Measurements from ENCODE around the gene RELT. TPM values are rescaled to one million over a fixed set of nuclear protein-coding genes. Genes with fewer than 3 reads are reported as not detected.

The RELT gene
- total RNA-seq, 2 experiments from 2014 or later, result 26.6 to 29.6 TPM

DNA sequence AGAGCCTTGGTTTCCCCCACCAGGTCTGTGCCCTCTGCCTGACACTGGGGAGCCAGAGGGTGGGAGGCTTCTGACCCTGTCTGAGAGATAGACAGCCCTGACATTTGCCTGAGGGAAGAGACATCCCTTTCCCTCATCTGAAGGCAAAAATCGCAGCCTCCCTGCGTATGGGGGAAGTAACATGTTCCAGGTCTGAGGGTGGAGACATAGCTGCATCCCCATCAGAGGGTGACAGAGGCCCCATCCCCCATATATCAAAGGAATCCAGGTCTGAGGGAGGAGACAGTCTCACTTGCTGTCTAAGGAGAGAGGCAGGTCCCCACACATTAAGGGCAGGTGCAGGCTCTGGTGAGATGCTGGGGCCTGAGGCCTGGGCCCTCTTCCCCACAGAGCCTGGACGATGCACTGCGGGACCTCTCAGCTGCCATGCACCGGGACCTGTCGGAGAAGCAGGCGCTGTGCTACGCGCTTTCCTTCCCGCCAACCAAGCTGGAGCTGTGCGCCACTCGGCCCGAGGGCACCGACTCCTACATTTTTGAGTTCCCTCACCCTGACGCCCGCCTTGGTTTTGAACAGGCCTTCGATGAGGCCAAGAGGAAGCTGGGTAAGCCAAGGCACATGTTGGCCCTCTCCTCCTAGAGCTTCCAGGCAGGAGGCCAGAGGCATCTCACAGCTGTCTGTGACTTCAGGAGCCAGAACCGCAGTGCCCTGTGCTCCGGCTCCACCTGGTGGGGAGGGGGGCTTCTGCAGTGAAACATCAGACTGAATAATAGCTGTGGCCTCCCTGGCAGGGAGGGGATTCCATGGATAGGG, 16.1 kb upstream of the RELT start:
- no peaks in the 10 kb centered on the region for H3K36me3 Mint-ChIP-seq (ENCODE audit: low read depth)
- no peaks in the 10 kb centered on the region for H3K27me3 Mint-ChIP-seq
- POLR2A ChIA-PET, result interaction anchor here (0.8 kb wide), 1 partner anchor 22 kb away, joined by 3 read pairs; no protein-coding TSS in a partner anchor
- no peak overlapping the region for H3K27ac Mint-ChIP-seq
- no peak overlapping the region for H3K4me3 Mint-ChIP-seq
- ATAC-seq (peak; percentile 63), DNase-seq (peak; percentile 57)
- TF ChIP-seq, protein P1, sequence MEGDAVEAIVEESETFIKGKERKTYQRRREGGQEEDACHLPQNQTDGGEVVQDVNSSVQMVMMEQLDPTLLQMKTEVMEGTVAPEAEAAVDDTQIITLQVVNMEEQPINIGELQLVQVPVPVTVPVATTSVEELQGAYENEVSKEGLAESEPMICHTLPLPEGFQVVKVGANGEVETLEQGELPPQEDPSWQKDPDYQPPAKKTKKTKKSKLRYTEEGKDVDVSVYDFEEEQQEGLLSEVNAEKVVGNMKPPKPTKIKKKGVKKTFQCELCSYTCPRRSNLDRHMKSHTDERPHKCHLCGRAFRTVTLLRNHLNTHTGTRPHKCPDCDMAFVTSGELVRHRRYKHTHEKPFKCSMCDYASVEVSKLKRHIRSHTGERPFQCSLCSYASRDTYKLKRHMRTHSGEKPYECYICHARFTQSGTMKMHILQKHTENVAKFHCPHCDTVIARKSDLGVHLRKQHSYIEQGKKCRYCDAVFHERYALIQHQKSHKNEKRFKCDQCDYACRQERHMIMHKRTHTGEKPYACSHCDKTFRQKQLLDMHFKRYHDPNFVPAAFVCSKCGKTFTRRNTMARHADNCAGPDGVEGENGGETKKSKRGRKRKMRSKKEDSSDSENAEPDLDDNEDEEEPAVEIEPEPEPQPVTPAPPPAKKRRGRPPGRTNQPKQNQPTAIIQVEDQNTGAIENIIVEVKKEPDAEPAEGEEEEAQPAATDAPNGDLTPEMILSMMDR (IDR thresholded peaks at IDR 0.05), result peak; percentile 22
- CTCF ChIA-PET, result interaction anchor here (0.6 to 4.0 kb wide), 20 partner anchors 10 to 303 kb away, joined by 3 to 52 read pairs (median 5); partner anchors contain the start of gene ARHGEF17
- H3K9me3 Mint-ChIP-seq, result no peaks in the 10 kb centered on the region
- H3K4me1 Mint-ChIP-seq (ENCODE audit: low read depth), result peaks cover under 1% of the 10 kb centered on the region
- intact Hi-C loops (cut with micrococcal nuclease), result no loop called here

DNA sequence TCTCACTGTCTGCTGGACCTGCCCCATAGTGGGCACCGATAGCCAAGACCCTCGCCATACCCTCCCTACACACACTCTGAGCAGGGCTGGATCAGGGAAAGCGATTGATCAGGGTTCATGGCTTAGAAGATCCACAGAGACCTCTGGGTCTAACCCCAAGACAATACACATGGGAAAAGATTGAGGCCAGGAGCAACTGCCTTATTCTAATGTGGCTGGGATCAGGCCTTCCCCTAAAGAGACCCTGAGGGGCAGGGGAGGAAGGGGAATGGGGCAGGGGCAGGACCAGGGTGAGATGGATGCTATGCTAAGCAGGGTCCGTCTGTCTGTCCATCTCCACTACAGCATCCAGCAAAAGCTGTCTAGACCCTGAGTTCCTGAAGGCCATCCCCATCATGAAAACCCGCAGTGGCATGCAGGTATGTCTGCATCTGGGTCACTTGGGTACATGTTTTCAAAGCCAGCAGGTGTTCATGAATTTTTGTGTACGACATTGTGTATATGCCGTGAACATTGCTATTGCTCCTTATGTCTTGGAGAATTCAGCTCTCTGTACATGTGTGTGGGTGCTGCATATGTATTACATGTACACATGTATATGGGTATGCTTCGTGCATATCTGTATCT, 15.3 kb upstream of the RELT start:
- TF ChIP-seq, protein P1 (IDR thresholded peaks at IDR 0.05), result no peak
- Mint-ChIP-seq H3K36me3 (ENCODE audit: low read depth) (no peaks in the 10 kb centered on the region), H3K27ac (no peak overlapping the region), H3K4me1 (ENCODE audit: low read depth) (peaks cover 7% of the 10 kb centered on the region), H3K9me3 (no peaks in the 10 kb centered on the region), H3K27me3 (no peaks in the 10 kb centered on the region), H3K4me3 (no peak overlapping the region)
- ATAC-seq (no peak), DNase-seq (no peak)
- intact Hi-C loops (cut with micrococcal nuclease), result no loop called here
- ChIA-PET CTCF (interaction anchor here (0.8 to 4.0 kb wide), 17 partner anchors 11 to 302 kb away, joined by 3 to 52 read pairs (median 5); partner anchors contain the start of gene ARHGEF17), POLR2A (no interaction called here)

DNA sequence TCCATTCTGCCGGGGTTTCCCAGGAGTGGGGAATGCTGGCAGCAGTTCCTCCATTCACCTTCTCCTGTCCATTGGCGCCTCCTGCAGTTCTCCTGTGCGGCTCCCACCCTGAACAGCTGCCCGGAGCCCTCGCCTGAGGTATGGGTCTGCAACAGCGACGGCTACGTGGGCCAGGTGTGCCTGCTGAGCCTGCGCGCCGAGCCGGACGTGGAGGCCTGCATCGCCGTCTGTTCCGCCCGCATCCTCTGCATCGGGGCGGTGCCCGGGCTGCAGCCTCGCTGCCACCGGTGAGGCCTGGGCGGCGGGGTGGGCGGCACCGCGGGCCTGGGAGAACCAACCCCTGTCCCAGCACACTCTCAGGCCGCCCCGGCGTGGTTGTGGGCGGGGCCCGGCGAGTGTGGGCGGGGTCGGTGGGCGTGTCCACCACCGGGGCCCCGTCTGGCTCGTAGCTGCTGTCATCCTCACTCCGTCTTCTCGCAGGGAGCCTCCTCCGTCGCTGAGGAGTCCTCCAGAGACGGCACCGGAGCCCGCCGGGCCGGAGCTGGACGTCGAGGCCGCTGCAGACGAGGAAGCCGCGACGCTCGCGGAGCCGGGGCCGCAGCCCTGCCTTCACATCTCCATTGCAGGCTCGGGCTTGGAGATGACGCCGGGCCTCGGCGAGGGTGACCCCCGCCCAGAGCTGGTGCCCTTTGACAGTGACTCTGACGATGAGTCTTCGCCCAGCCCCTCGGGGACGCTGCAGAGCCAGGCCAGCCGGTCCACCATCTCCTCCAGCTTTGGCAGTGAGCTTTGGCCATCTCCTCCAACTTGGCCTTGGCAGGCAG, 14.0 kb upstream of the RELT start:
- Mint-ChIP-seq H3K4me3 (no peak overlapping the region), H3K9me3 (peaks cover 3% of the 10 kb centered on the region), H3K27me3 (no peaks in the 10 kb centered on the region), H3K4me1 (ENCODE audit: low read depth) (peaks cover 18% of the 10 kb centered on the region), H3K36me3 (ENCODE audit: low read depth) (peaks cover 2% of the 10 kb centered on the region), H3K27ac (no peak overlapping the region)
- CTCF ChIA-PET, result interaction anchor here (2.7 to 4.0 kb wide), 3 partner anchors 10 to 12 kb away, joined by 8 to 52 read pairs (median 43); no protein-coding TSS in a partner anchor
- ATAC-seq (no peak), DNase-seq (no peak)
- intact Hi-C loops (cut with micrococcal nuclease), result no loop called here
- TF ChIP-seq, protein P1 (IDR thresholded peaks at IDR 0.05), result no peak
- POLR2A ChIA-PET, result no interaction called here

DNA sequence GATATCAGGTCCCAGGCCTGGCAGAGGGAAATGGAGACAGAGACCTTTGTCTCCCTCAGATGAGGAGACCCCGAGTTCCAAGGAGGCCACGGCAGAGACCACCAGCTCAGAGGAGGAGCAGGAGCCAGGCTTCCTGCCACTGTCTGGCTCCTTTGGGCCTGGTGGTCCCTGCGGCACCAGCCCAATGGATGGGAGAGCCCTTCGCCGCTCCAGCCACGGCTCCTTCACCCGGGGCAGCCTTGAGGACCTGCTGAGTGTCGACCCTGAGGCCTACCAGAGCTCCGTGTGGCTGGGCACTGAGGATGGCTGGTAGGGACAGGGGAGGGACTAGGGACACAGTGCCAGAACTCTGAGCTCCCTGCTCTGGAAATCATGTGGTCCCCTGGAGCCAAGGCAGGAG, 13.1 kb upstream of the RELT start:
- DNase-seq (no peak), ATAC-seq (no peak)
- TF ChIP-seq, protein P1 (IDR thresholded peaks at IDR 0.05), result no peak
- no peak overlapping the region for H3K27ac Mint-ChIP-seq
- POLR2A ChIA-PET, result interaction anchor here (1.1 to 2.1 kb wide), 3 partner anchors 12 to 27 kb away, joined by 3 to 5 read pairs (median 4); no protein-coding TSS in a partner anchor
- H3K4me3 Mint-ChIP-seq, result no peak overlapping the region
- CTCF ChIA-PET, result interaction anchor here (0.8 to 4.0 kb wide), 2 partner anchors 11 to 14 kb away, joined by 3 to 43 read pairs; no protein-coding TSS in a partner anchor
- H3K36me3 Mint-ChIP-seq (ENCODE audit: low read depth), result peaks cover 2% of the 10 kb centered on the region
- peaks cover 3% of the 10 kb centered on the region for H3K9me3 Mint-ChIP-seq
- no peaks in the 10 kb centered on the region for H3K27me3 Mint-ChIP-seq
- peaks cover 28% of the 10 kb centered on the region for H3K4me1 Mint-ChIP-seq (ENCODE audit: low read depth)
- intact Hi-C loops (cut with micrococcal nuclease), result no loop called here

All from activated CD8-positive, alpha-beta T cell treated with anti-CD3 and anti-CD28 coated beads for 36 hours (primary cell).